DLD1 (cell line): Measurements from ENCODE around the gene KRT4.

Experiments
- in situ Hi-C: cut with HindIII; loops from 2 replicates; pipeline ENCODE4 v1.10.0; 2017; ENCODE audit warnings: low sequenced_read_pairs

The KRT4 gene

DNA sequence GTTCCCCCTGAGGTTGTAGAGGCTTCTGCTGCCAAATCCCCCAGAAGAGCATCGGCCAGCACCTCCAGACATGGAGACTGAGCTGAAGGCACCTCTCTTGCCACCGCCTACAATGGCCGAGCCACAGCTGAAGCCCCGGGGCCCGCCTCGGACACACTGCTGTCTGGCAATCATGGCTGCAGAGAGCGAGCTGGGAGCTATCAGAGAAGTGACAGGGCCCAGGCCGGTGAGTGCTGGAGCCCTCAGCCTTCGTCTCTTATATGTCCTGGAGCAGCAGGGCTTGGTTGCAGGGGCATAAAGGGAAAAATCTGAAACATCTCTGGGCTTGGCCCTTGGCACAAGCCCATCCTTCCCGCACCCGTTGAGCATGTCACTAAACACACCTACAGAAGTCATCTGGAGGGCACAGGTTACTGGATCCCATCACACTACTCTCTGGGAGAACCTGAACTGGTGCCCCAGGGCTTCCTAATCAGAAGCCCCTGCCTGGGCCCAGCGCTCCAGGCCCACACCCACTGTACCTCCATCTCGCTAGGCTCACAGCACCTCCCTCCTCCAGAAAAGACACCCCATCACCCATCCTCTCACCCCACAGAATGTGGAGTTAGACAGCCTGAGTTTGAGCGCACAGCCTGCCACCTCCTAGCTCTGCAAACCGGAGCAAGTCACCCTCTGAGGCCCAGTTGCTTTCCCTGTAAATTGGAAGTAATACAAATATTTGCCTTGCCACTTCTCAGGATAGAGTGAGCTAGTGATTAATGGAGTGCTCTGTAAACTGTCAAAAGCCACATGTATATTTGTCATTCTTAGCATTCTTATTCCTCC is at the start of gene KRT4:
KRT4 (minus strand) TSS at position 232 of the 825 bp plus-strand sequence; CDS start at position 174, 58 bp downstream.
- in situ Hi-C loops = loop anchor here (10.0 kb wide), 1 partner anchor 109 kb away; the partner anchor contains the start of gene KRT77

DNA sequence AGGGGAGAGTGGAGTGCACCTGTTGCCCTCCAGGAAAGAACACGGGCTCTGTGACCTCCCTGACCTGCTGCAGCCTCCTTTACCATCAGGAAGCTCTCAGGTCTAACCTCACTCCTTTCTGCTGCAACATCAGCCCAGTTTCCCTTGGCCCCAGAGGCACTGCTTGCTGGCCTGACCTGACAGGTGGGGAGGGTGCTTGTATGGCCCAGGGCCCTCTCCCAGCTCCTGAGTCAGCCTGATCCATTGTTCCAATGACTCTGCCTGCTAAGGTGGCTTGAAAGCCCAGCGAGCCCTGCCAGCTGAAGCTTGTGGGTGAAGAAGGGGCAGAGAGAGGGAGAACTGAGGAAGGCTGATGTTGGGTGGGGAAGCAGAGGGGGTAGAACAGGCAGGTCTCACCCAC is 48.1 kb upstream of the KRT4 start:
- in situ Hi-C loops = loop anchor here (25.0 kb wide), 1 partner anchor 475 kb away; the partner anchor contains the start of gene KRT84

DNA sequence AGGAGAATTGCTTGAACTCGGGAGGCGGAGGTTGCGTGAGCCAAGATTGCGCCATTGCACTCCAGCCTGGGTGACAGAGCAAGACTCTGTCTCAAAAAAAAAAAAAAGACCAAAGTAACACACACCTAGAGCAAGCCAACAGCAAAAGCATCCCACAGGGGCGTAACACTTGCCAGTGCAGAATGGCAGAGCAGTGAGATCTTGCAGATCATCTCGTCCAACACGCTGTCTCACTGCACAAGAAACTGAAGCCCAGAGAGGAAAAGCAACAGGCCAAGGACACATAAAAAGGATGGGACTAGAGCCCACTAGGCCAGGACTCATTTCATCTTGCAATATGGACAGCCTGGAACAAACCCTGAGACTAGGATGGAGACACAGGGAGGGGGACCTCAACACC is 47.6 kb upstream of the KRT4 start:
- in situ Hi-C loops = loop anchor here (25.0 kb wide), 1 partner anchor 474 kb away; the partner anchor contains the start of gene KRT84

DNA sequence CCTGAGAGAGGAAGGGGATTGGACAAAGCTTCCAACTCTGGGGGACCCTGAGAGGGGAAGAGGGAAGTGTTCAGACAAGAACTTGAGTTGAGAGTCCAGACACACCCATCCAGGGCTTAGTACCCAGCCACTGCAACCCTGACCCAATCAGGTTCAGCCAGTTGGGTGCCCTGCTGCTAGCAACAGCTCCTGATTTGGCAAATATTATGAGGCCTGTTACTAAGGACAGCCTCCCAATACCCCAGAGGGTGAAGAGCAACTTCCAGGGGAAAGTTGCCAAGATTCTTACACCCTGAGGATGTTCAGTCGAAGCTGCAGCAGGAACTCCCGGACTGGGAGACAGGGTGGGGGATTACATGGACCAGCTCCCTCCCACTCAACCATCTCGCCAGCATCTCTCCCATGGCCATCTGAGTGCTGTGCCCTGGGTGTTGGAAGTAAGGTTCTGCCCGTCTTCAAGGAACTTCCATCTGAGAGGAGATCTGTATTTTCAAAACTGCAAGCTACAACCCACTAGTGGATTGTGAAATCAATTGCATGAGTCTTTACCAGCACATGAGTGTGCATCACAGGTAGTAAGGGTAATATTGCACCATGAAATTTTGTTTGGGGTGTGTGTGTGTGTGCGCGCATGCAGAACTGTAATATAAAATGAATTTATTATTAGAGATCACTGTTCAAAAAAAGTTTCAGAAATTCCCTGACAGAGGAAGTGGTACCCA is 46.3 kb upstream of the KRT4 start:
- in situ Hi-C loops = loop anchor here (25.0 kb wide), 1 partner anchor 473 kb away; the partner anchor contains the start of gene KRT84

DNA sequence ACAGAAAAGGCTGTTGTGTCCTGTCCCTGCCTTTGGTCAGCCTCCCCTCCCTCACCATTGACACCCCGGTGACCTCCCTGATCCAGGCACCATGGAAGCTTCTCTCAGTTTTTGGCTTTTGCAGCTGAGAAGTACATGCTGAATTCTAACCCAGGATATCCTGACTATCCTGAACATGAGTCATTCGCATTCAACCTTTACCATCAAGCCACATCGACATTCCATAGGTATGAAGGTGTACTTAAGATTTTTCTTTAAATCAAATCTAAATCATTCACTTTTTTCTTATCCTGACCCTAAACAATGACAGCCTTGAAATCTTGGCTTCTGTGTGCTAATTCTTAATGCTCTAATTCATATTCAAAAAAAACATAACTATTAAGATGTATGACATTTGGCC is 43.6 kb upstream of the KRT4 start:
- in situ Hi-C loops = loop anchor here (25.0 kb wide), 1 partner anchor 470 kb away; the partner anchor contains the start of gene KRT84

DNA sequence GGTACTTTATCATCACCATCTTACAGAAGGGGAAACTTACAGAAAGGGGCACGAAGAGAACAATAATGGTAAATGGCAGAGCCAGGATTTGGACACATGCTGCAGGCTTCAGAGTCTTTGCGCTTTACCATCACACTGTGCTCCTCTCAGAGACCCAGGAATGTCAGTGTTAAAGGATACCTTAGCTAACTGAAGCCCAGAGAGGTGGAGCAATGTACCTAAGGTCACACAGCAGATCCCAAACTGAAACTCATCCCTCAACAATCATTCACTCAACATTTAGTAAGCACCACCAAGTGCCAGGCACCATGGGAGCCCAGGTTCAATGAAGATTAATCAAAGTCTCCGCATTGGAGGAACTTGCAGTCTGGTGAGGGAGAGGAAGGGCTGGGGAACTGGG is 42.9 kb upstream of the KRT4 start:
- in situ Hi-C loops = loop anchor here (25.0 kb wide), 1 partner anchor 469 kb away; the partner anchor contains the start of gene KRT84

DNA sequence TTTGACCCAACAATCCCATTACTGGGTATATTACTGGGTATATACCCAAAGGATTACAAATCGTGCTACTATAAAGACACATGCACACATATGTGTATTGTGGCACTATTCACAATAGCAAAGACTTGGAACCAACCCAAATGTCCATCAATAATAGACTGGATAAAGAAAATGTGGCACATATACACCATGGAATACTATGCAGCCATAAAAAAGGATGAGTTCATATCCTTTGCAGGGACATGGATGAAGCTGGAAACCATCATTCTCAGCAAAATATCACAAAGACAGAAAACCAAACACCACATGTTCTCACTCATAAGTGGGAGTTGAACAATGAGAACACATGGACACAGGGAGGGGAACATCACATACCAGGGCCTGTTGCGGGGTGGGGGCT is 42.2 kb upstream of the KRT4 start:
- in situ Hi-C loops = loop anchor here (25.0 kb wide), 1 partner anchor 469 kb away; the partner anchor contains the start of gene KRT84

DNA sequence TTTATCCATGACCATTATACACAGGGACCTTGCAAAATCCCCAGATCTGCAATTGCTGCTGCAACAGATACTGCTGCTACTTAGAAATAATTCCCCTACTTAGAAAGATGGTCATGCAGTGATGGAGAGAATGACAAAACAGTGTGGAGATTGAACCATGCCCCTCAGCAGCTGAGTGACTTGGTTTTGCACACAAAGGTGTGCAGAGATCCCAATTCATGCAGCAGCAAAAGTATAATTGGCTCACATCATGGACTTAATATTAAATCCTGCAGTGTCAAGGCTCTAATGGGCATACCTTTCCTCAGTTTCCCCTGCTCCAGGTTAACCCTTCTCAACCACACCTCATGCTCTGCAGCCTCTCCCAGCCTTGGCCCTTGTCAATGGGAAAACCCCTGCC is 37.9 kb upstream of the KRT4 start:
- in situ Hi-C loops = loop anchor here (25.0 kb wide), 1 partner anchor 464 kb away; the partner anchor contains the start of gene KRT84

DNA sequence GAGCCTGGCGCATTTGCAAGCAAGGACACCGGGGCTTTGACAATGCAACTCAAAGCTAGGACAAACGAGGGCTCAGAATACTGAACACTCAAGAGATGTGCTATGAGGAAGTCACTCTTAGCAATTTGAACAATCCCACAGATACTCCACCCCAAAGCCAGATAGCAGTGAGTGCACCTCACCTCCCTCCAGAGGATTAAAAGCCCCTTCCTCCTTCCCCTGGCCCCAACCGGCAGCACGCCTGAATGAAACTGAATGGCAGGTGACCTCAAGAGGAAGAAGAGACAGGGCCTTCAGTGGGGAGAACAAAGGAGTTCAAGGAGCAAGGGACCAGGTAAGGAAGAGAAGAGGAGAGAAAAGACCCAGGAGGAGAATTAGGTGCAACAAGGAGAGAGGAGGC is 36.8 kb upstream of the KRT4 start:
- in situ Hi-C loops = loop anchor here (25.0 kb wide), 1 partner anchor 463 kb away; the partner anchor contains the start of gene KRT84

DNA sequence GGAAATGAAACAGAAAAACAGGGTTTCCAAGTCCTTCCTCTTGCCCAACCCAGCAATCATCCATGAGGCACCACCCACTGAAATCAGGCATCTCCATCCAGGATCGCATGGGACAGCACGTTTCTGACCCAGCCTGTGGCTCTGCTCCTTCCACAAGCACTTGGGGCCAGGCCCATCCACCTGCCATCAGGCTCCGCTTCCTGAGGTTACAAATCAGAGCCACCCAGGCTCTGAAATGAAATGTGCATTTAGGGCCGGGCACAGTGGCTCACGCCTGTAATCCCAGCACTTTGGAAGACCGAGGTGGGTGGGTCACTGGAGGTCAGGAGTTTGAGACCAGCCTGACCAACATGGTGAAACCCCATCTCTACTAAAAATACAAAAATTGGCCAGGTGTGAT is 35.6 kb upstream of the KRT4 start:
- in situ Hi-C loops = no loop called here

DNA sequence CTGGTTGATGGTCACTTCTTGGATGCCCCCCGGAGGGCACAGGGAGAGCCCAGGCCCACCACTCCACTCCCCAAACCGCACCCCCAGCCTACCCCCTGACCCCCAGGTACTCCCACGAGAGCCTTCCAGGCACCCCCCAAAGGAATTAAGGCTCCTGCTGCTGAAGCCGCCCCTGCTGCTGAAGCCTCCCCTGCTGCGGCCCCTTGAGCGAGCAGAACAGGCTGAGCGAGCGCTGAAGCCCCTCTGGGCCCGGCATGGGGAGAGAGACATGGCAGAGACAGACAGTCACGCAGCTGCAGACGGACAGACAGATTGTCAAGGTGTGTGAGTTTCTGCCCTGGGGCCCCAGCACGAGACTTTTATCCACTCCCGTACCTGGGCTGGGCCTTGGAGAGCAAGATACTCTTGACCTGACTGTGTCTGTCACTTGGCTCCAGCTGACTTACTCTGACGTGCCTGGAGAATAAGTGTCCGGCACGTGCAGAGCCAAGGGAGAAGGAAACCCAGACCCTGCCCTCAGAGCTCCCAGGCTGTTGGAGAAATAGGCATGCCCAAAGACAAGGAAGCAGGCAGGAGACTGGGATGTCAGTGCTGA is 34.8 kb upstream of the KRT4 start, which contains the start of gene KRT78:
KRT78 (minus strand) TSS at position 334 of the 595 bp plus-strand sequence; CDS start at position 270, 64 bp downstream.
- in situ Hi-C loops = no loop called here

DNA sequence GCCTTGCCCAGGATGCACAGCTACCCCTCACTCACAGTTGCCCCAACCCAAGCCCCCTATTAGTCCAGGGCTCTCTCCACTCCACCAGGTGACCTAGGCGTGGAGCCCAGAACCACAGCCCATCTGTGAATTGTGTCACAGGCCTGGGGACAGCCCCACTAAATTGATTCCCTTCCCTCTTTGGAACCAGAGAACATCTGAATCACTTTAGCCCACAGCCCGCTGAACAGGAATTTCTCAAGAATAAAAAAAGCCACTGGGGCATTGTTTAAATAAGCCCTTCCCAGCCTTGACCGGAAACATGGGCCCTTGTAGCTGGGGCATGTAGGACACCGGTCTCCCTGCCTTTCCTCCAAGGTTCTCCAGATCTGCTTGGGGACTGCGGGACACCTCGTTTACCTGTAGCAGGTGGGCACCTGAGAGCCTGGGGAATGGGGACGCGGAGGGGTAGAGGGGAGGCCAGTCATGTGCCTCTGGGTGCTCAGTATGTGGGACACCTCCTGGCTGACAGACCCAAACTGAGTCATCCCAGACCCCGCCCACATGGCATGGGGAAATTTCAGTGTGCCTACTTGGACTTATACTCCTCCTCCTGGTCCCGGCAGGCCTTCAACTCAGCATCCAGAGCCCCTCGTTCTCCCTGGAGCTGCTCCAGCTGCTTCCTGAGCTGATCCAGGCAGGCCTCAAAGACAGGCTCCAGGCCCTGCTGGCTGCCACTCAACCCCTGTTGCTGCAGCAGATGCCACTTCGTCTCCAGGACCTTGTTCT is 33.6 kb upstream of the KRT4 start:
- in situ Hi-C loops = no loop called here

DNA sequence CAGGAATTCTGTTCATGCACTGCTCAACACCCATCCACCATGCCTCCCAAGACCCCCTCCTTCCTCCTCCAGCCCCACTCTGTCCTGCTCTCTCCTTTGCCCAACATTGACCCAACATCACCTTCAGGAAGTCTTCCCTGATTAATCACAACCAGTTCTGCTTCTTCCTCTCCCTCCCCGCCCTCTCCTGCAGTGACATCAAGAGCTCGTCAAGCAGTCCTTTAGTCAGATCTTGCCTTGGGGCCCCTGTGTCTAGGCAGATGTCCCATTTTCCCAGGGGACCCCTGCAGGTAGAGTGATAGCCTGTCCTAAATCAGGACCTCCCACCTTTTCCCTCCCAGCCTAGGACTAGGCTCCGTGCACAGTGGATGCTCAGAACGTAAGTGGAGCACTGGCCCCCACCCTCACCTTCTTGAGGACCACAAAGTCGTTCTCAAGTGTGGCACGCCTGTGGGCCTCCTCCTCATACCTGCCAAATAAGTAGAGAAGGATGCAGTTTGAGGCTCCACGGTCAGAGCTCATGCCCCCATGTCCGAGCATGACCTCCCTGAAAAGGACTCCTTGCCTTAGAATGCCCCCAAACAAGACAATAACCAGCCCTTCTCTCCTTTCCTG is 32.5 kb upstream of the KRT4 start:
- in situ Hi-C loops = no loop called here

DNA sequence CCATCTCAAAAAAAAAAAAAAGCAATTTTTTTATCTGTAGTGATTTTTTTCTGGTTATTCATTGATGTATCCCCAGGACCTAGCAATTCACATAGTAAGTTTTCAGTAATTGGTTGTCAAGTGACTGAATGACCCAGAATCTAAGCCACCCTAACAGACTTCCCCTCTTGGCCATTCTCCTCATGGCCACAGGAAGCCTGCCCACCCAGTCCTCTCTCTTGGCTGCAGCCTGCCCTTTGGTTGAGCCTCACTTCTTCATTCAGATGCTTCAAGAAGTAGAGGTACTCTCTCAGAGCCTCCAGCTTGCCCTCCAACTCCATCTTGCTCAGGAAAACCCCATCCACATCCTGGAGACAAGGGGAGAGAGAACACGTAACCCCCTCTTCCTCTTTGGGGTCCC is 32.0 kb upstream of the KRT4 start:
- in situ Hi-C loops = no loop called here

DNA sequence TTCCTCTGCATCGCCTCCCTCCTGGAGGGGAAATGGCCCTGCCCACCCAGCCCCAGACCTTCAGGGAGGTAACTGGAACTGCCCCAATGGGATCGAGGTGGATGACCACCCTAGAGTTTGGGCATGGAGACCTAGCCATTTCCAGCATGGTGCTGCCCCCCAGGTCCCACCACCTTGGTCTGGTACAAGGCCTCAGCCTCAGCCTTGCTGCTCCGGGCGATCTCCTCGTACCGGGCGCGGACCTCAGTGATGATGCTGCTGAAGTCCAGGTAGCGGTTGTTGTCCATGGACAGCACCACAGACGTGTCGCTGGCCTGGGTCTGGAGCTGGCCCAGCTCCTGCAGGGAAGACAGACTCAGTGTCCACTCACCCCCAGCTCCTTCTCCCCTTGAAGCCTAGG is 30.5 kb upstream of the KRT4 start:
- in situ Hi-C loops = no loop called here

DNA sequence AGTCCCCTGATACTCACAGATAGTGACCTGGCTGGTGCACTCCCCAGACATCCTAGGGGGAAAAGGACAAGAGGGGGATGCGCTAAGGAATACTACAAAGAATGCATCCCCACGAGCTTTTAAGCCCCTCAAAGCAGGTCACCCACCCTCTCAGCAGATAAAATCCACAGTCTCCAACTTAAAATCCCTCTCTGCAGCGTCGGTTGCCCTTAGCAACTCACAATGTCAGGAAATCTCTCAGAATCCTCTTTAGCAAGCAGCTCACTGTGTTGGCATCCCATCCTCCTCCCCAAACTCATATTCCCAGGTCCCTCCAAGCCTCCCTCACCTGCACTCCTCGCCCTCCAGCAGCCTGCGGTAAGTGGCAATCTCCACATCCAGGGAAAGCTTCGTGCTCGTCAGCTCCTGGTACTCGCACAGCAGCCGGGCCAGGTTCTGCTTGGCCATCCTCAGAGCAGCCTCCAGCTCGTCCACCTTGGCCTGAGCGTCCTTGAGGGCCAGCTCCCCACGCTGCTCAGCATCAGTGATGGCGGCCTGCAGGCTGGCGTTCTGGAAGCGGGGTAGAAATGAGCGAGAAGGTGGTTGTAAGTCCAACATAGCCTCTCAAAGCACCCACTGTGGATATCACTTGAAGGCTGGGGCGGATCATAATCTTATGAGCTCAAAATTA is 25.7 kb upstream of the KRT4 start:
- in situ Hi-C loops = no loop called here

DNA sequence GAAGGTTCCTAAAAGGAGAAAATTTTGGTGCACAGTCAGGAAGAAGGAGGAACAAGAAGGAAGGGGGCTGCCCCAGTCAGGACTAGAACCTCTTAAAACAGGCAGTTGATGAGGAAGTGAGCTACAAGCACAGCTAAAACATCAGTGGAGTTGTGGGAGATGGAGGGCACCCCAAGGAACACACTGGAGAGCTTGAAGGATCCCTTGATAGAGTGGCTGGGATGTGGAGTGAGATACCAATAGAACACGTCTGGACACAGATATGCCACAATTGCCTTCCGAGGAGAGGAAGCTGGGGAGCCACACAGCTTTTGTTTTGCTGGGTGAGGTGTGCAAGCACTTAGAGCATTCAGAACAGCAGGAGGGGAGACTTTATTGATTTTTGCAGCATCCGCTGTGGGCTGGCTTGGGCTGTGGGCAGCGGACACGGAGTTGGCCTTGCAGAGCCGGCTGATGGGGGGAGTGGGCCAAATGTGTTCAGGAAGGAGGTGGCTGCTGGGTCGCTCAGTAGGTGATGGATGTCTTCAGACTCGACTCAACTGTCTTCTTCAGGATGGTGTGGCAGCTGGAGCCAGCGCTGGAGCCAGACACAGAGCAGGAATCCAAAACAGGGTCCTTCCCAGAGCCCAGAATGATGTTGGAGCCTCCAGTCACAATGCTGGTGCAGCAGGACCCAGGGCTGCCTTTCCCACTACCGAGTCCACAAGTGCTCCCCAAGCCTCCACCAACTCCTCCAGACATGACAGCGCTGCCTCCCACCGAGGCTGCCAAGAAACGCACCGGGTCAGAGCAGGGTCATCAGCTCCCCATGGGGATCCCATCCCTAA is 24.9 kb upstream of the KRT4 start:
- in situ Hi-C loops = no loop called here
